Measurements from ENCODE around the gene SVOP. TPM values are rescaled to one million over a fixed set of nuclear protein-coding genes. Genes with fewer than 3 reads are reported as not detected.

Gene SVOP
- total and polyA plus RNA-seq, 2 experiments from 2014 or later: 0.10 TPM; not detected in 1

DNA sequence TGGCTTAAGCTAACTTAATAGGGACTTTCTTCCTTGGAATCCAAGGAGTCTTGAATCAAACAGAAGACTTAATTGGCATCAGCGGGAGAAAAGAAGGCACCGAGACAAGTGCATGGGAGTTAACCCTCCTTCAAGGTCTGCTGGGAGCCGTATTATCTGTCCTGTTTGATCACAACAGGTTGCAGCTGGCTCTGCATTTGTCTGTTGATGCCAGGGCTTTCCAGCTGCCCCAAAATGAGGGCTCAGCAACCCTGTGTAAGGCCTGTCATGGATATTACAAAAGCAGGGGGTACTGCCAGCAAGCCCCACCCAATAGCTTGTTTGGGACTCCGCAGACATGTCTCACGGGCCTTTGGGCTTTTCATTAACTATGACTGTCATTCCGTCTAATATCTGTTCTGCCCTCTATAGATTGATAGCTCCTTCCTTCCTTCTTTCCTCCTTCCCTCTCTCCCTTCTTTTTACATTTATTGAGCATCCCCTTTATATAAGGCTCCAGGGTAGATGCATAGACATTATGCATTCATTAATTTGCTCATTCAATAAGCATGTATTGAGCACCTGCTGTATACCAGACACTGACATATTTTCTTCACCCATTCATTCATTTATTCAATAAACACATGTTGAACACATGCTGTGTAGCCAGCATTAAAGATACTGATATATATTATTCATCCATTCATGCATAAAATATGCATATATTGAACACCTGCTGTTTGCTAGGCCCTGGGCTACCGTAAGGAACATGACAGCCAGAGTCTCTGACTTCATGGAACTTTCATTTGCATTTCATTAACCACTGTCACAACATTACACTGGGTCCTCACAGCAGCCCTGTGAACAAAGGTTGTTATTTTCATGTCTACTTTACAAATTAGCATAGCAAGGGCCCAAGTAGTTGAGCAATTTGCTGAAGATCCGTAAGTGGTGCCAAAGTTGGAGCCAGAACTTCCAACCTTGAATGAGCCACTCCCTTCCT is 56.2 kb downstream of the SVOP start (continued):
- TF ChIP-seq, protein P1, sequence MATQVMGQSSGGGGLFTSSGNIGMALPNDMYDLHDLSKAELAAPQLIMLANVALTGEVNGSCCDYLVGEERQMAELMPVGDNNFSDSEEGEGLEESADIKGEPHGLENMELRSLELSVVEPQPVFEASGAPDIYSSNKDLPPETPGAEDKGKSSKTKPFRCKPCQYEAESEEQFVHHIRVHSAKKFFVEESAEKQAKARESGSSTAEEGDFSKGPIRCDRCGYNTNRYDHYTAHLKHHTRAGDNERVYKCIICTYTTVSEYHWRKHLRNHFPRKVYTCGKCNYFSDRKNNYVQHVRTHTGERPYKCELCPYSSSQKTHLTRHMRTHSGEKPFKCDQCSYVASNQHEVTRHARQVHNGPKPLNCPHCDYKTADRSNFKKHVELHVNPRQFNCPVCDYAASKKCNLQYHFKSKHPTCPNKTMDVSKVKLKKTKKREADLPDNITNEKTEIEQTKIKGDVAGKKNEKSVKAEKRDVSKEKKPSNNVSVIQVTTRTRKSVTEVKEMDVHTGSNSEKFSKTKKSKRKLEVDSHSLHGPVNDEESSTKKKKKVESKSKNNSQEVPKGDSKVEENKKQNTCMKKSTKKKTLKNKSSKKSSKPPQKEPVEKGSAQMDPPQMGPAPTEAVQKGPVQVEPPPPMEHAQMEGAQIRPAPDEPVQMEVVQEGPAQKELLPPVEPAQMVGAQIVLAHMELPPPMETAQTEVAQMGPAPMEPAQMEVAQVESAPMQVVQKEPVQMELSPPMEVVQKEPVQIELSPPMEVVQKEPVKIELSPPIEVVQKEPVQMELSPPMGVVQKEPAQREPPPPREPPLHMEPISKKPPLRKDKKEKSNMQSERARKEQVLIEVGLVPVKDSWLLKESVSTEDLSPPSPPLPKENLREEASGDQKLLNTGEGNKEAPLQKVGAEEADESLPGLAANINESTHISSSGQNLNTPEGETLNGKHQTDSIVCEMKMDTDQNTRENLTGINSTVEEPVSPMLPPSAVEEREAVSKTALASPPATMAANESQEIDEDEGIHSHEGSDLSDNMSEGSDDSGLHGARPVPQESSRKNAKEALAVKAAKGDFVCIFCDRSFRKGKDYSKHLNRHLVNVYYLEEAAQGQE (IDR thresholded peaks at IDR 0.05; ENCODE audit: unreplicated experiment): no peak
- TF ChIP-seq ZNF331 (CRISPR knock-in tag; IDR thresholded peaks at IDR 0.05; ENCODE audit: low read depth) (no peak), EZH2phosphoT487 (IDR thresholded peaks at IDR 0.05; ENCODE audit: unreplicated experiment) (no peak), ZNF114 (CRISPR knock-in tag; IDR thresholded peaks at IDR 0.05) (no peak), POLR2AphosphoS5 (IDR thresholded peaks at IDR 0.05; ENCODE audit: low read depth) (no peak), STAT1 (IDR thresholded peaks at IDR 0.05; ENCODE audit: unreplicated experiment) (no peak), JUNB (IDR thresholded peaks at IDR 0.05; ENCODE audit: unreplicated experiment) (no peak), CREB1 (CRISPR knock-in tag; IDR thresholded peaks at IDR 0.05; ENCODE audit: low read depth) (no peak)
- TF ChIP-seq, protein P2, sequence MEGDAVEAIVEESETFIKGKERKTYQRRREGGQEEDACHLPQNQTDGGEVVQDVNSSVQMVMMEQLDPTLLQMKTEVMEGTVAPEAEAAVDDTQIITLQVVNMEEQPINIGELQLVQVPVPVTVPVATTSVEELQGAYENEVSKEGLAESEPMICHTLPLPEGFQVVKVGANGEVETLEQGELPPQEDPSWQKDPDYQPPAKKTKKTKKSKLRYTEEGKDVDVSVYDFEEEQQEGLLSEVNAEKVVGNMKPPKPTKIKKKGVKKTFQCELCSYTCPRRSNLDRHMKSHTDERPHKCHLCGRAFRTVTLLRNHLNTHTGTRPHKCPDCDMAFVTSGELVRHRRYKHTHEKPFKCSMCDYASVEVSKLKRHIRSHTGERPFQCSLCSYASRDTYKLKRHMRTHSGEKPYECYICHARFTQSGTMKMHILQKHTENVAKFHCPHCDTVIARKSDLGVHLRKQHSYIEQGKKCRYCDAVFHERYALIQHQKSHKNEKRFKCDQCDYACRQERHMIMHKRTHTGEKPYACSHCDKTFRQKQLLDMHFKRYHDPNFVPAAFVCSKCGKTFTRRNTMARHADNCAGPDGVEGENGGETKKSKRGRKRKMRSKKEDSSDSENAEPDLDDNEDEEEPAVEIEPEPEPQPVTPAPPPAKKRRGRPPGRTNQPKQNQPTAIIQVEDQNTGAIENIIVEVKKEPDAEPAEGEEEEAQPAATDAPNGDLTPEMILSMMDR (conservative IDR thresholded peaks at IDR 0.05; ENCODE audit: low read depth in 2 of 2): no peak
- TF ChIP-seq, protein P3, sequence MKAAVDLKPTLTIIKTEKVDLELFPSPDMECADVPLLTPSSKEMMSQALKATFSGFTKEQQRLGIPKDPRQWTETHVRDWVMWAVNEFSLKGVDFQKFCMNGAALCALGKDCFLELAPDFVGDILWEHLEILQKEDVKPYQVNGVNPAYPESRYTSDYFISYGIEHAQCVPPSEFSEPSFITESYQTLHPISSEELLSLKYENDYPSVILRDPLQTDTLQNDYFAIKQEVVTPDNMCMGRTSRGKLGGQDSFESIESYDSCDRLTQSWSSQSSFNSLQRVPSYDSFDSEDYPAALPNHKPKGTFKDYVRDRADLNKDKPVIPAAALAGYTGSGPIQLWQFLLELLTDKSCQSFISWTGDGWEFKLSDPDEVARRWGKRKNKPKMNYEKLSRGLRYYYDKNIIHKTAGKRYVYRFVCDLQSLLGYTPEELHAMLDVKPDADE (IDR thresholded peaks at IDR 0.05): no peak

DNA sequence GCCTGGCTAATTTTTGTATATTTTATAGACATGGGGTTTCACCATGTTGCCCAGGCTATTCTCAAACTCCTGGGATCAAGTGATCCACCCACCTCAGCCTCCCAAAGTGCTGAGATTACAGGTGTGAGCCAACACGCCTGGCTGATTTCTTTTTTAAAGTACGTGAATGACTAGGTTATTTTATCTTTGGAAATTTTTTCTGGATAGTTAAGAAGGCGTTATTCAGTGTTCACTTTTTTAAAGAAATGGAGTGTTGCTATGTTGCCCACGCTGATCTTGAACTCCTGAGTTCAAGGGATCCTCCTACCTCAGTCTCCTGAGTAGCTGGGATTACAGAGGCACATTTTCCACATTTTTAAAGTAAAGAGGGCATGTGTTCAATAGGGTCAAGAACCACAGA is 58.6 kb downstream of the SVOP start:
- Mint-ChIP-seq H3K4me3 (no peak overlapping the region), H3K36me3 (ENCODE audit: low read depth) (no peaks in the 10 kb centered on the region), H3K9me3 (no peaks in the 10 kb centered on the region), H3K4me1 (no peaks in the 10 kb centered on the region), H3K27me3 (ENCODE audit: insufficient read depth, low read depth, poor library complexity) (peaks cover 8% of the 10 kb centered on the region), H3K27ac (no peak overlapping the region)
- H4K20me1 ChIP-seq (replicated peaks; ENCODE audit: insufficient read depth): no peaks in the 10 kb centered on the region
- DNase-seq (ENCODE audit: low spot score) (no peak), ATAC-seq (no peak)
- H3K4me3 ChIP-seq: no peak overlapping the region
- no peaks in the 10 kb centered on the region for H3K9me2 ChIP-seq (ENCODE audit: insufficient read depth)
- H3K36me3 ChIP-seq (ENCODE audit: insufficient read depth): no peaks in the 10 kb centered on the region
- H3K4me2 ChIP-seq: no peak overlapping the region
- H3K79me2 ChIP-seq (replicated peaks; ENCODE audit: insufficient read depth): no peaks in the 10 kb centered on the region
- H3K4me1 ChIP-seq (ENCODE audit: insufficient read depth): no peaks in the 10 kb centered on the region
- H3F3A ChIP-seq (replicated peaks; ENCODE audit: low read depth): no peaks in the 10 kb centered on the region
- no peak overlapping the region for H2AFZ ChIP-seq
- no peaks in the 10 kb centered on the region for H3K27me3 ChIP-seq (ENCODE audit: insufficient read depth)
- H3K27ac ChIP-seq (ENCODE audit: low read depth): no peak overlapping the region
- no peak for TF ChIP-seq NANOG (IDR thresholded peaks at IDR 0.05; ENCODE audit: borderline replicate concordance)
- no peak for TF ChIP-seq ZNF114 (CRISPR knock-in tag; IDR thresholded peaks at IDR 0.05)
- TF ChIP-seq EZH2 (IDR thresholded peaks at IDR 0.05; ENCODE audit: low read depth, unreplicated experiment): no peak
- TF ChIP-seq, protein P1 (IDR thresholded peaks at IDR 0.05; ENCODE audit: unreplicated experiment): no peak
- TF ChIP-seq, protein P3 (IDR thresholded peaks at IDR 0.05): no peak

Measured in GM23338 (cell line).